ENCODE data around the gene PEX19. TPM values are rescaled to one million over a fixed set of nuclear protein-coding genes. Genes with fewer than 3 reads are reported as not detected.

The PEX19 gene
- polyA plus RNA-seq, 1 of the 3 experiments (the other 2 are of a cell fraction) = 31.4 TPM

DNA sequence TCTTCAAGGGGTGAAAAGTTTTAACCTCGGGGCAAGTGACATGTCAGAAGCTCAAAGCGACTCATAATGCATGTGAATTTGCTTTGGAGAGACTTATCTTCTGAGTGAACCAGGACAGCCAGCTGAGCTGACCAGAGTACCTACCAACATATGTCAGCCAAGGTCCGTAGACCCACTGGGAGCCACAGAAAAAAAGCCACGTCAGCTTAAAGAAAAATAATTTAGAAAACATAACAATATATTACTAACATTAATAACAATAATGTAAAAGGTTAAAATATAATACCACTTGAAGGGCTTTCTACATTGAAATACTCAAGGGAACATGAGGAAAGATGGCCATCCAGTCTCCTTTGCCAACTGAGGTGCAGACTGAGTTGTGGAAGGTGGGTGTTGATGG is 6.9 kb downstream of the PEX19 start (continued):
- no peak for TF ChIP-seq SIN3A (IDR thresholded peaks at IDR 0.05; ENCODE audit: borderline replicate concordance, low read depth, low read length)
- no peak for TF ChIP-seq FOXM1 (IDR thresholded peaks at IDR 0.05; ENCODE audit: low read depth)
- TF ChIP-seq RXRA (IDR thresholded peaks at IDR 0.05; ENCODE audit: borderline replicate concordance, low read depth) = no peak
- TF ChIP-seq CHD2 (IDR thresholded peaks at IDR 0.05; ENCODE audit: low read length, partially characterized antibody) = no peak
- no peak for TF ChIP-seq ELF1 (IDR thresholded peaks at IDR 0.05)
- no peak for TF ChIP-seq MXI1 (IDR thresholded peaks at IDR 0.05; ENCODE audit: low read depth, low read length)
- no peak for TF ChIP-seq TCF12 (IDR thresholded peaks at IDR 0.05)
- no peak for TF ChIP-seq GATA2 (CRISPR knock-in tag; IDR thresholded peaks at IDR 0.05)
- no peak for TF ChIP-seq FOXJ3 (CRISPR knock-in tag; IDR thresholded peaks at IDR 0.05)

DNA sequence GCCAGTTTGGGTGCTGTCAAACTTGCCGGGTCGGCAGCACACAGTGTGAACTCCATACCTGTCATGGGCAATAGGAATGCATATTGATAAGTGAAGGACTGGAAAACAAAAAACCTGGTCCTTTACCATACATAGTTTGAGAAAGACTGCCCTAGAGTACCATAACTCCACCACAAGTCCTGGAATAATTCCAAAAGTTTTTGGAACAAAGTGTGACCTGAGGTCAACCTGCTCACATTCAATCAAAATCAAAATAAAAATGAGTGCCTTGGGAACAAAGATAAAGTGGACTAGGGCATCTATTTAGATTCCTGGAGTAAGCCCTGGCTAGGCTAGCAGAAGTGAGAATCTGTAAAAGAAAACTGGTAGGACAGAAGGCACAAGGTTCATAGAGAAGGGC is 7.6 kb downstream of the PEX19 start:
- Histone ChIP-seq H3K27me3 (ENCODE audit: insufficient read depth) (no peaks in the 10 kb centered on the region), H3K9ac (no peak overlapping the region), H3K9me2 (no peaks in the 10 kb centered on the region), H3K4me1 (ENCODE audit: control insufficient read depth in 1 of 2, insufficient read depth in 2 of 2, low read depth in 1 of 2, low read length in 1 of 2) (no peaks in the 10 kb centered on the region), H3K4me3 (ENCODE audit: low read depth in 2 of 2, low read length in 1 of 2) (no peak overlapping the region), H3K27ac (ENCODE audit: low read depth in 2 of 2, low read length in 1 of 2) (no peak overlapping the region), H2AFZ (ENCODE audit: low read depth) (no peak overlapping the region), H3K9me3 (no peaks in the 10 kb centered on the region), H3K36me3 (replicated peaks in 1 of 2; ENCODE audit: control insufficient read depth in 1 of 2, insufficient read depth in 2 of 2, low read length in 1 of 2) (peaks cover 33 to 57% of the 10 kb centered on the region in 2 experiments), H4K20me1 (ENCODE audit: insufficient read depth) (no peaks in the 10 kb centered on the region), H3K79me2 (ENCODE audit: insufficient read depth) (no peaks in the 10 kb centered on the region), H3K4me2 (no peak overlapping the region), H3F3A (replicated peaks; ENCODE audit: insufficient read depth) (peaks cover 4% of the 10 kb centered on the region)
- no peak for DNase-seq
- POLR2A ChIA-PET = no interaction called here
- CTCF ChIA-PET = interaction anchor here (1.2 to 5.3 kb wide), 4 partner anchors 14 to 84 kb away, joined by 4 to 38 read pairs (median 16); no protein-coding TSS in a partner anchor
- TF ChIP-seq SIN3A (IDR thresholded peaks at IDR 0.05; ENCODE audit: borderline replicate concordance, low read depth, low read length) (no peak), POLR2AphosphoS5 (IDR thresholded peaks at IDR 0.05; ENCODE audit: low read depth, low read length) (no peak), RAD21 (IDR thresholded peaks at IDR 0.05; ENCODE audit: low read length) (no peak)
- 88% methylated on average over 2 of the region's 2 CpGs for WGBS (ENCODE audit: low lambda C conversion rate)

DNA sequence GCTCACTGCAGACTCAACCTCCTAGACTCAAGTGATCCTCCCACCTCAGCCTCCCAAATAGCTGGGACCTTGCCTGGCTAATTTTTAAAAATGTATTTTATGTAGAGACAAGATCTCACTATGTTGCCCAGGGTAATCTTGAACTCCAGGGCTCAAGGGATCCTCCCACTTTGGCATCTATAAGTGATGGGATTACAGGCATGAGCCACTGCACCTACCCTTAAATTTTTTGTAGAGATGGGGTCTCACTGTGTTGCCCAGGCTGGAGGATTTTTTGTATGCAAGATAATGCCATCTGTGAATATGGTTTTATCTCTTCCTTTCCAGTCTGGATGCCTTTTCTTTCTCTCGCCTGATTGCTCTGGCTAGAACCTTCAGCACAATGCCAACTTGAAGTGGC is 13.9 kb downstream of the PEX19 start:
- H4K20me1 ChIP-seq (ENCODE audit: insufficient read depth) = no peaks in the 10 kb centered on the region
- TF ChIP-seq MEF2A (IDR thresholded peaks at IDR 0.05; ENCODE audit: borderline replicate concordance, low read depth) = no peak
- TF ChIP-seq EZH2phosphoT487 (IDR thresholded peaks at IDR 0.05; ENCODE audit: borderline replicate concordance, low read depth) = no peak
- no peak for TF ChIP-seq SMC3 (IDR thresholded peaks at IDR 0.05; ENCODE audit: low read depth, low read length)
- no peak for TF ChIP-seq TEAD4 (IDR thresholded peaks at IDR 0.05; ENCODE audit: borderline replicate concordance, insufficient read depth)
- TF ChIP-seq FOSL2 (IDR thresholded peaks at IDR 0.05; ENCODE audit: borderline replicate concordance, low read depth) = no peak
- no peak for TF ChIP-seq RAD21 (IDR thresholded peaks at IDR 0.05; ENCODE audit: low read length)
- TF ChIP-seq GABPA (IDR thresholded peaks at IDR 0.05; ENCODE audit: low read depth) = no peak
- no peak for TF ChIP-seq RFX5 (IDR thresholded peaks at IDR 0.05; ENCODE audit: low read length)
- TF ChIP-seq, protein P1, sequence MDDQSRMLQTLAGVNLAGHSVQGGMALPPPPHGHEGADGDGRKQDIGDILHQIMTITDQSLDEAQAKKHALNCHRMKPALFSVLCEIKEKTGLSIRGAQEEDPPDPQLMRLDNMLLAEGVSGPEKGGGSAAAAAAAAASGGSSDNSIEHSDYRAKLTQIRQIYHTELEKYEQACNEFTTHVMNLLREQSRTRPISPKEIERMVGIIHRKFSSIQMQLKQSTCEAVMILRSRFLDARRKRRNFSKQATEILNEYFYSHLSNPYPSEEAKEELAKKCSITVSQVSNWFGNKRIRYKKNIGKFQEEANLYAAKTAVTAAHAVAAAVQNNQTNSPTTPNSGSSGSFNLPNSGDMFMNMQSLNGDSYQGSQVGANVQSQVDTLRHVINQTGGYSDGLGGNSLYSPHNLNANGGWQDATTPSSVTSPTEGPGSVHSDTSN (IDR thresholded peaks at IDR 0.05) = no peak
- H2AFZ ChIP-seq (ENCODE audit: low read depth) = no peak overlapping the region
- H3K4me3 ChIP-seq (ENCODE audit: low read depth in 2 of 2, low read length in 1 of 2) = no peak overlapping the region
- no peak for DNase-seq
- H3F3A ChIP-seq (replicated peaks; ENCODE audit: insufficient read depth) = no peaks in the 10 kb centered on the region
- H3K79me2 ChIP-seq (ENCODE audit: insufficient read depth) = no peaks in the 10 kb centered on the region
- 62% methylated on average over 1 of the region's 1 CpG for WGBS (ENCODE audit: low lambda C conversion rate)
- no peaks in the 10 kb centered on the region for H3K9me3 ChIP-seq
- H3K36me3 ChIP-seq (replicated peaks in 1 of 2; ENCODE audit: control insufficient read depth in 1 of 2, insufficient read depth in 2 of 2, low read length in 1 of 2) = peaks cover 0 to under 1% of the 10 kb centered on the region in 2 experiments
- H3K27ac ChIP-seq (ENCODE audit: low read depth in 2 of 2, low read length in 1 of 2) = no peak overlapping the region
- ChIA-PET CTCF (interaction anchor here (1.8 kb wide), 1 partner anchor 170 kb away, joined by 6 read pairs; no protein-coding TSS in a partner anchor), POLR2A (no interaction called here)
- H3K9me2 ChIP-seq = no peaks in the 10 kb centered on the region
- no peaks in the 10 kb centered on the region for H3K4me1 ChIP-seq (ENCODE audit: control insufficient read depth in 1 of 2, insufficient read depth in 2 of 2, low read depth in 1 of 2, low read length in 1 of 2)
- H3K27me3 ChIP-seq (ENCODE audit: insufficient read depth) = no peaks in the 10 kb centered on the region
- H3K4me2 ChIP-seq = no peak overlapping the region
- H3K9ac ChIP-seq = no peak overlapping the region

Measured in SK-N-SH (cell line).